ENCODE data around the gene PAK5.

PAK5 gene

GRCh38 chr20:9507544-9508239 lies 331.2 kb downstream of the PAK5 start:
- Mint-ChIP-seq H3K4me1 (no peaks in the 10 kb centered on the region), H3K27ac (no peak overlapping the region), H3K4me3 (no peak overlapping the region), H3K9me3 (no peaks in the 10 kb centered on the region), H3K36me3 (no peaks in the 10 kb centered on the region), H3K27me3 (peaks cover 50% of the 10 kb centered on the region)
- no peak for ATAC-seq

- no peak overlapping the region for H3K4me3 Mint-ChIP-seq
- peaks cover 45% of the 10 kb centered on the region for H3K27me3 Mint-ChIP-seq
- no peak for ATAC-seq
- H3K36me3 Mint-ChIP-seq: no peaks in the 10 kb centered on the region
- no peak overlapping the region for H3K27ac Mint-ChIP-seq
- H3K4me1 Mint-ChIP-seq: no peaks in the 10 kb centered on the region
- H3K9me3 Mint-ChIP-seq: no peaks in the 10 kb centered on the region
Measured at GRCh38 chr20:9506964-9507369, 331.9 kb downstream of the PAK5 start.

GRCh38 chr20:9506280-9506821 lies 332.5 kb downstream of the PAK5 start:
- Mint-ChIP-seq H3K36me3 (no peaks in the 10 kb centered on the region), H3K4me3 (no peak overlapping the region), H3K9me3 (no peaks in the 10 kb centered on the region), H3K27me3 (peaks cover 45% of the 10 kb centered on the region), H3K27ac (no peak overlapping the region), H3K4me1 (no peaks in the 10 kb centered on the region)
- no peak for ATAC-seq

GRCh38 chr20:9503526-9504245 lies 335.2 kb downstream of the PAK5 start:
- Mint-ChIP-seq H3K4me3 (no peak overlapping the region), H3K27me3 (peaks cover 30% of the 10 kb centered on the region), H3K27ac (no peak overlapping the region), H3K4me1 (no peaks in the 10 kb centered on the region), H3K36me3 (no peaks in the 10 kb centered on the region), H3K9me3 (no peaks in the 10 kb centered on the region)
- ATAC-seq: no peak

GRCh38 chr20:9501473-9501872 lies 337.4 kb downstream of the PAK5 start:
- Mint-ChIP-seq H3K36me3 (no peaks in the 10 kb centered on the region), H3K9me3 (no peaks in the 10 kb centered on the region), H3K27ac (no peak overlapping the region), H3K4me1 (no peaks in the 10 kb centered on the region), H3K4me3 (no peak overlapping the region), H3K27me3 (peaks cover 8% of the 10 kb centered on the region)
- ATAC-seq: no peak

GRCh38 chr20:9500121-9500520 lies 338.8 kb downstream of the PAK5 start:
- Mint-ChIP-seq H3K27me3 (no peaks in the 10 kb centered on the region), H3K36me3 (no peaks in the 10 kb centered on the region), H3K4me1 (no peaks in the 10 kb centered on the region), H3K4me3 (no peak overlapping the region), H3K27ac (no peak overlapping the region), H3K9me3 (peaks cover 3% of the 10 kb centered on the region)
- ATAC-seq: no peak

- Mint-ChIP-seq H3K27ac (no peak overlapping the region), H3K4me3 (no peak overlapping the region), H3K9me3 (peaks cover 3% of the 10 kb centered on the region), H3K36me3 (no peaks in the 10 kb centered on the region), H3K27me3 (no peaks in the 10 kb centered on the region), H3K4me1 (no peaks in the 10 kb centered on the region)
- no peak for ATAC-seq
Measured at GRCh38 chr20:9499126-9499899, 339.6 kb downstream of the PAK5 start.

GRCh38 chr20:9498322-9498721 lies 340.6 kb downstream of the PAK5 start:
- Mint-ChIP-seq H3K27ac (no peak overlapping the region), H3K4me3 (no peak overlapping the region), H3K36me3 (no peaks in the 10 kb centered on the region), H3K27me3 (no peaks in the 10 kb centered on the region), H3K9me3 (peaks cover 3% of the 10 kb centered on the region), H3K4me1 (no peaks in the 10 kb centered on the region)
- no peak for ATAC-seq

GRCh38 chr20:9496155-9496554 lies 342.7 kb downstream of the PAK5 start:
- no peaks in the 10 kb centered on the region for H3K4me1 Mint-ChIP-seq
- no peak overlapping the region for H3K27ac Mint-ChIP-seq
- H3K9me3 Mint-ChIP-seq: peaks cover 3% of the 10 kb centered on the region
- no peaks in the 10 kb centered on the region for H3K27me3 Mint-ChIP-seq
- ATAC-seq: no peak
- H3K36me3 Mint-ChIP-seq: no peaks in the 10 kb centered on the region
- no peak overlapping the region for H3K4me3 Mint-ChIP-seq

GRCh38 chr20:9495701-9496100 lies 343.2 kb downstream of the PAK5 start:
- Mint-ChIP-seq H3K27ac (no peak overlapping the region), H3K4me3 (no peak overlapping the region), H3K27me3 (no peaks in the 10 kb centered on the region), H3K4me1 (no peaks in the 10 kb centered on the region), H3K9me3 (peaks cover 3% of the 10 kb centered on the region), H3K36me3 (no peaks in the 10 kb centered on the region)
- ATAC-seq: no peak

GRCh38 chr20:9493803-9494202 lies 345.1 kb downstream of the PAK5 start:
- Mint-ChIP-seq H3K36me3 (no peaks in the 10 kb centered on the region), H3K27ac (no peak overlapping the region), H3K4me1 (no peaks in the 10 kb centered on the region), H3K9me3 (peaks cover 3% of the 10 kb centered on the region), H3K27me3 (no peaks in the 10 kb centered on the region), H3K4me3 (no peak overlapping the region)
- ATAC-seq: no peak

GRCh38 chr20:9492067-9492466 lies 346.8 kb downstream of the PAK5 start:
- ATAC-seq: no peak
- no peak overlapping the region for H3K4me3 Mint-ChIP-seq
- H3K4me1 Mint-ChIP-seq: no peaks in the 10 kb centered on the region
- H3K27me3 Mint-ChIP-seq: no peaks in the 10 kb centered on the region
- H3K36me3 Mint-ChIP-seq: no peaks in the 10 kb centered on the region
- H3K9me3 Mint-ChIP-seq: peaks cover 3% of the 10 kb centered on the region
- H3K27ac Mint-ChIP-seq: no peak overlapping the region

GRCh38 chr20:9491324-9491723 lies 347.6 kb downstream of the PAK5 start:
- H3K4me3 Mint-ChIP-seq: no peak overlapping the region

GRCh38 chr20:9490631-9491030 lies 348.2 kb downstream of the PAK5 start:
- Mint-ChIP-seq H3K4me1 (no peaks in the 10 kb centered on the region), H3K27ac (no peak overlapping the region), H3K27me3 (no peaks in the 10 kb centered on the region), H3K4me3 (no peak overlapping the region), H3K9me3 (no peaks in the 10 kb centered on the region), H3K36me3 (no peaks in the 10 kb centered on the region)
- ATAC-seq: no peak

More at GRCh38 chr20:9491324-9491723, 347.6 kb downstream of the PAK5 start:
- Mint-ChIP-seq H3K4me1 (no peaks in the 10 kb centered on the region), H3K36me3 (no peaks in the 10 kb centered on the region), H3K27me3 (no peaks in the 10 kb centered on the region), H3K27ac (no peak overlapping the region), H3K9me3 (peaks cover 3% of the 10 kb centered on the region)
- no peak for ATAC-seq

- H3K27me3 Mint-ChIP-seq: no peaks in the 10 kb centered on the region
- H3K4me1 Mint-ChIP-seq: no peaks in the 10 kb centered on the region
- H3K27ac Mint-ChIP-seq: no peak overlapping the region
- no peak for ATAC-seq
- no peaks in the 10 kb centered on the region for H3K36me3 Mint-ChIP-seq
- no peaks in the 10 kb centered on the region for H3K9me3 Mint-ChIP-seq
- H3K4me3 Mint-ChIP-seq: no peak overlapping the region
Measured at GRCh38 chr20:9490161-9490560, 348.7 kb downstream of the PAK5 start.
